Suprapubic skin (tissue), 4 donors: Measurements from ENCODE around the gene SLC9A2. TPM values are rescaled to one million over a fixed set of nuclear protein-coding genes. Genes with fewer than 3 reads are reported as not detected.

ENCODE experiments used
- DNase-seq, 2 donors: peaks; one replicate each; pipeline ENCODE4 v3.0.0-alpha.2; 2019; ENCODE audit warnings: low spot score in 2 of 2
- H3K27ac ChIP-seq: fragments of 200-600 bp; sonication (generic); one replicate; pipeline ENCODE4 v1.5.1; 2019
- H3K27me3 ChIP-seq: fragments of 200-600 bp; sonication (generic); one replicate; pipeline ENCODE4 v1.5.1; 2019
- H3K36me3 ChIP-seq: fragments of 200-600 bp; sonication (generic); one replicate; pipeline ENCODE4 v1.5.1; 2019
- H3K4me1 ChIP-seq: fragments of 200-600 bp; sonication (generic); one replicate; pipeline ENCODE4 v1.5.1; 2019
- H3K4me3 ChIP-seq: fragments of 200-600 bp; sonication (generic); one replicate; pipeline ENCODE4 v1.5.1; 2019; ENCODE audit warnings: mild to moderate bottlenecking
- H3K9me3 ChIP-seq: fragments of 200-600 bp; sonication (generic); one replicate; pipeline ENCODE4 v1.5.1; 2019
- CTCF ChIP-seq, 2 donors: fragments of 200-600 bp in 1 of 2; fragments of 450-650 bp in 1 of 2; sonication (generic) in 1 of 2; IDR thresholded peaks; one replicate each; pipeline ENCODE4 v1.5.1; 2016 to 2019; ENCODE audit warnings: antibody characterized with exemption in 2 of 2, mild to moderate bottlenecking in 1 of 2, moderate library complexity in 1 of 2
- EP300 ChIP-seq: sonication (generic); formaldehyde crosslinking; IDR thresholded peaks from one replicate; pipeline ENCODE4 v1.6.1; 2017; ENCODE audit warnings: antibody characterized with exemption
- POLR2A ChIP-seq, 2 donors: fragments of 450-650 bp; IDR thresholded peaks; one replicate each; pipeline ENCODE4 v1.6.1; 2017; ENCODE audit warnings: antibody characterized with exemption in 2 of 2, mild to moderate bottlenecking in 2 of 2, moderate library complexity in 2 of 2
- POLR2AphosphoS5 ChIP-seq, 3 donors: sonication (generic); formaldehyde crosslinking; IDR thresholded peaks; one replicate each; pipeline ENCODE4 v1.6.1; 2017; ENCODE audit warnings: antibody characterized with exemption in 3 of 3
- WGBS: methylation state at CpG from one replicate; pipeline ENCODE4 v1.1.5; 2018; 5-methylcytosine and 5-hydroxymethylcytosine counted together
- total RNA-seq, 4 donors: library from RNA; depleted of rRNA; stranded (reverse); fragments of >200 nt; gene quantifications; one replicate each; pipeline ENCODE4 v1.1.0, GENCODE V29; 2016

Gene SLC9A2
- total RNA-seq, 4 donors from 2014 or later: 1.2 to 3.9 (median 2.8) TPM

- H3K27ac ChIP-seq: no peak overlapping the region
- no peaks in the 10 kb centered on the region for H3K36me3 ChIP-seq
- H3K4me3 ChIP-seq: no peak overlapping the region
- 81% methylated on average over 4 of the region's 4 CpGs for WGBS
- H3K4me1 ChIP-seq: no peaks in the 10 kb centered on the region
- H3K27me3 ChIP-seq: no peaks in the 10 kb centered on the region
- no peak for DNase-seq
- H3K9me3 ChIP-seq: no peaks in the 10 kb centered on the region
- TF ChIP-seq CTCF (IDR thresholded peaks at IDR 0.05) (no peak), EP300 (no peak), POLR2A (IDR thresholded peaks at IDR 0.05) (no peak), POLR2AphosphoS5 (IDR thresholded peaks at IDR 0.05) (no peak)
Observed at GRCh38 chr2:102677244-102678215, 58.2 kb downstream of the SLC9A2 start.

GRCh38 chr2:102678442-102678841, 59.1 kb downstream of the SLC9A2 start:
- 93% methylated on average over 5 of the region's 5 CpGs for WGBS
- H3K27ac ChIP-seq: no peak overlapping the region
- no peak for DNase-seq
- no peak for TF ChIP-seq CTCF (IDR thresholded peaks at IDR 0.05)
- TF ChIP-seq POLR2AphosphoS5 (IDR thresholded peaks at IDR 0.05): no peak
- TF ChIP-seq POLR2A (IDR thresholded peaks at IDR 0.05): no peak
- TF ChIP-seq EP300: no peak
- H3K36me3 ChIP-seq: no peaks in the 10 kb centered on the region
- H3K9me3 ChIP-seq: no peaks in the 10 kb centered on the region
- H3K27me3 ChIP-seq: no peaks in the 10 kb centered on the region
- H3K4me1 ChIP-seq: no peaks in the 10 kb centered on the region
- H3K4me3 ChIP-seq: no peak overlapping the region

- no peaks in the 10 kb centered on the region for H3K9me3 ChIP-seq
- no peak overlapping the region for H3K27ac ChIP-seq
- no peaks in the 10 kb centered on the region for H3K27me3 ChIP-seq
- 75% methylated on average over 11 of the region's 11 CpGs for WGBS
- no peak for TF ChIP-seq POLR2A (IDR thresholded peaks at IDR 0.05)
- no peak for TF ChIP-seq EP300
- no peak for TF ChIP-seq POLR2AphosphoS5 (IDR thresholded peaks at IDR 0.05)
- no peak for TF ChIP-seq CTCF (IDR thresholded peaks at IDR 0.05)
- H3K4me1 ChIP-seq: no peaks in the 10 kb centered on the region
- H3K36me3 ChIP-seq: no peaks in the 10 kb centered on the region
- no peak for DNase-seq
- H3K4me3 ChIP-seq: no peak overlapping the region
Observed at GRCh38 chr2:102686479-102687439, 67.4 kb downstream of the SLC9A2 start.

- no peak for DNase-seq
- H3K36me3 ChIP-seq: no peaks in the 10 kb centered on the region
- no peak overlapping the region for H3K4me3 ChIP-seq
- WGBS: 61% methylated on average over 5 of the region's 5 CpGs
- H3K27me3 ChIP-seq: no peaks in the 10 kb centered on the region
- H3K27ac ChIP-seq: no peak overlapping the region
- no peaks in the 10 kb centered on the region for H3K4me1 ChIP-seq
- H3K9me3 ChIP-seq: no peaks in the 10 kb centered on the region
- TF ChIP-seq EP300 (no peak), POLR2AphosphoS5 (IDR thresholded peaks at IDR 0.05) (no peak), POLR2A (IDR thresholded peaks at IDR 0.05) (no peak), CTCF (IDR thresholded peaks at IDR 0.05) (no peak)
Observed at GRCh38 chr2:102690012-102690411, 70.7 kb downstream of the SLC9A2 start.
